KOPT-K1 (cell line): ENCODE data around the gene SPSB3.
A peak's percentile ranks its signal among the peaks of the same experiment; 100 is the strongest.

Experiments
- H3K27ac ChIP-seq: fragments of 200-600 bp; sonication (generic); 2 replicates; pipeline ENCODE4 v1.5.1; 2016; ENCODE audit warnings: antibody characterized with exemption, mild to moderate bottlenecking, low read depth, low read length; ENCODE audit not compliant: poor library complexity, severe bottlenecking
- H3K36me3 ChIP-seq: fragments of 200-600 bp; sonication (generic); 2 replicates; pipeline ENCODE4 v1.5.1; 2017; ENCODE audit warnings: antibody characterized with exemption, mild to moderate bottlenecking, low read length, moderate library complexity; ENCODE audit not compliant: insufficient read depth
- H3K9me3 ChIP-seq: fragments of 200-600 bp; sonication (generic); 2 replicates; pipeline ENCODE4 v1.5.1; 2017; ENCODE audit warnings: antibody characterized with exemption, low read length, mild to moderate bottlenecking; ENCODE audit not compliant: insufficient read depth, poor library complexity, severe bottlenecking

Gene SPSB3

GRCh38 chr16:1758923-1759322 is 23.4 kb downstream of the SPSB3 start:
- no peaks in the 10 kb centered on the region for H3K9me3 ChIP-seq
- no peak overlapping the region for H3K27ac ChIP-seq
- H3K36me3 ChIP-seq: peaks cover 63% of the 10 kb centered on the region; the same call in 1 of the 2 replicates

- Histone ChIP-seq H3K9me3 (no peaks in the 10 kb centered on the region), H3K36me3 (peaks cover 62% of the 10 kb centered on the region; the same call in 1 of the 2 replicates), H3K27ac (peak overlapping the region; percentile 25)
These were observed 24.5 kb downstream of the SPSB3 start for GRCh38 chr16:1757714-1758461.

DNA sequence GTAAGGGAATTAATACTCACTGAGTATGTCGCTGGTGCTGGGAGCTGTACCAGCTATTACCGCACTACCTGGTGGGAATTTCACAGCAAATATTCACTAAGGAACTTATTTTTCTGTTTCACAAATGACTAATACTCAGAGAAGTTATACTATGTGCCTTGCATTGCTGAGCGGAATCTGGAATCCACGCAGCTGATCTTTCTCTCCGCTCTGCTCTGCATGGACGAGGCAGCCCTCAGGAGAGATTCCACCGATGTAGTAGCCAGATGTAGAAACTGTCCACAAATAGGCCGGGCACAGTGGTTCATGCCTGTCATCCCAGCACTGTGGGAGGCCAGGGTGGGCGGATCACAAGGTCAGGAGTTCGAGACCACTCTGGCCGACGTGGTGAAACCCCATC is 28.2 kb downstream of the SPSB3 start:
- H3K36me3 ChIP-seq: peaks cover 57% of the 10 kb centered on the region; the same call in 1 of the 2 replicates
- no peaks in the 10 kb centered on the region for H3K9me3 ChIP-seq
- H3K27ac ChIP-seq: no peak overlapping the region

- Histone ChIP-seq H3K9me3 (no peaks in the 10 kb centered on the region), H3K36me3 (peaks cover 66% of the 10 kb centered on the region; the same call in 1 of the 2 replicates), H3K27ac (no peak overlapping the region)
These were observed 29.5 kb downstream of the SPSB3 start for GRCh38 chr16:1752853-1753252.

- Histone ChIP-seq H3K36me3 (peaks cover 71% of the 10 kb centered on the region; the same call in 1 of the 2 replicates), H3K9me3 (no peaks in the 10 kb centered on the region)
These were observed 30.4 kb downstream of the SPSB3 start for GRCh38 chr16:1751946-1752345.

DNA sequence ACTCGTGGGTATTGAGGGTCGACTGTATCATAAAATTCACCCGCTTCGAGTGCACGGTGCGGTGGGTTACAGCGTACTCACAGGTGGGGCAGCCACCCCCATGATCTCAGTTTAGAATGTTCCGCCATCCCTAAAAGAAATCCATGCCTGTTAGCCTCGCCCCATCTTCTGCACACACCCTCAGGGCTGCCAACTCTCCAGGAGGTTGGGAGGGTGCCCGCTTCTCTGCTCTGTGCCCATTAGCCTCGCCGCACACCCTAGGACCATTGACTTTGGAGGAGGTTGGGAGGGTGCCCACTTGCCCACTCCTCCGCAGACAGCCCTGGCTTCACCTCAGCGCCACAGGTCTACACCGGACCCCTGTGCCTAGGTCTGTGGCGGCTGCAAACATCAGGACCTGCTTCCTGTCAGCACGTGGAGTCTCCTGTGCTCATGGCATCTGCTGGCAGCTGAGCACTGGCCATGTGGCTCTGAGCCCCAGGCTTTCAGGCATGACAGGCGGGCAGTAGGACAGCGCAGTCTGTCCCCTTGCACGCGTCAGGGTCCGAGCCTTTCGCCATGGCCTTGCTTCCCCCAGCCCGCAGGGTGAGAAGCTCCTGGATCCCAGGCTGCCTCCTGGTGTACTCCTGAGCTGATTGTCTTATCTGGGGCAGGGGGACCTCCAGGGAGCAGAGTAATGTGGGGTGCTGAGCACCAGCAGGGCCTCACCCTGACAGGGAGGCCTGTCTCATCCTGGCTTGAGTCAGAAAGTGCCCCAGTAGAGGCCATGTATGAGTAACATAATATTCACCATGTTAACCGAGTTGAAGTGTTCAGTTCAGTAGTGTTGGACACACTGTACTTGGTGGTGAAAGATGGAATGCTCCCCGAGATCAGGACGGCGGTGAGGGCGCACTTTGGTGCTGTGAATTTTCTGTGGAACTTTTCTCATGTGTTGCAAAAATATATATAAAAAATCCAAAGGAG is 32.9 kb downstream of the SPSB3 start:
- H3K9me3 ChIP-seq: no peaks in the 10 kb centered on the region
- H3K36me3 ChIP-seq: peaks cover 86% of the 10 kb centered on the region; the same call in 1 of the 2 replicates
- no peak overlapping the region for H3K27ac ChIP-seq

More at GRCh38 chr16:1751946-1752345, 30.4 kb downstream of the SPSB3 start:
- no peak overlapping the region for H3K27ac ChIP-seq

GRCh38 chr16:1747934-1748333 is 34.4 kb downstream of the SPSB3 start:
- no peak overlapping the region for H3K27ac ChIP-seq
- H3K9me3 ChIP-seq: no peaks in the 10 kb centered on the region
- peaks cover 81% of the 10 kb centered on the region; the same call in 1 of the 2 replicates for H3K36me3 ChIP-seq

DNA sequence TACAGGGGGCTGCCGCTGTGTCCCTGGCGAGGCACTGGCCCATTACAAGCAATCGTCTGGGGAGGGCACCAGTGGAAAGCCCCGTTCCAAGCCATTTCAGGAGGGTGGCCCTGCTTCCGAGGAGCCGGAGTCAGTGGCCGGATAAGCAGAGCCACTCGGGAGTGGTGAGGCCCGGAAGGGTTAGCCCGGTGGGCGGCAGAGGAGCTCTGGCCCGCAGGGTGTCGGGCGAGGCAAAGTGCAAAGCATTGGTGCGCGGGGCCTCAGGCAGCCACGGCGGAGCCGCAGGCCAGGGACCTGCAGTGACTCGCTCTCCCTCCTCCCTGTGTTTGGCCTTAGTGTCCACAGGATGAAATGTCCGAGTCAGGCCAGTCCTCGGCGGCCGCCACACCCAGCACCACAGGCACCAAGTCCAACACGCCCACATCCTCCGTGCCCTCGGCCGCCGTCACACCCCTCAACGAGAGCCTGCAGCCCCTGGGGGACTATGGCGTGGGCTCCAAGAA is 35.6 kb downstream of the SPSB3 start:
- Histone ChIP-seq H3K36me3 (peaks cover 69% of the 10 kb centered on the region; the same call in 1 of the 2 replicates), H3K27ac (no peak overlapping the region), H3K9me3 (no peaks in the 10 kb centered on the region)

- Histone ChIP-seq H3K36me3 (peaks cover 68% of the 10 kb centered on the region; the same call in 1 of the 2 replicates), H3K27ac (no peak overlapping the region), H3K9me3 (no peaks in the 10 kb centered on the region)
These were observed 36.3 kb downstream of the SPSB3 start for GRCh38 chr16:1745900-1746692.

DNA sequence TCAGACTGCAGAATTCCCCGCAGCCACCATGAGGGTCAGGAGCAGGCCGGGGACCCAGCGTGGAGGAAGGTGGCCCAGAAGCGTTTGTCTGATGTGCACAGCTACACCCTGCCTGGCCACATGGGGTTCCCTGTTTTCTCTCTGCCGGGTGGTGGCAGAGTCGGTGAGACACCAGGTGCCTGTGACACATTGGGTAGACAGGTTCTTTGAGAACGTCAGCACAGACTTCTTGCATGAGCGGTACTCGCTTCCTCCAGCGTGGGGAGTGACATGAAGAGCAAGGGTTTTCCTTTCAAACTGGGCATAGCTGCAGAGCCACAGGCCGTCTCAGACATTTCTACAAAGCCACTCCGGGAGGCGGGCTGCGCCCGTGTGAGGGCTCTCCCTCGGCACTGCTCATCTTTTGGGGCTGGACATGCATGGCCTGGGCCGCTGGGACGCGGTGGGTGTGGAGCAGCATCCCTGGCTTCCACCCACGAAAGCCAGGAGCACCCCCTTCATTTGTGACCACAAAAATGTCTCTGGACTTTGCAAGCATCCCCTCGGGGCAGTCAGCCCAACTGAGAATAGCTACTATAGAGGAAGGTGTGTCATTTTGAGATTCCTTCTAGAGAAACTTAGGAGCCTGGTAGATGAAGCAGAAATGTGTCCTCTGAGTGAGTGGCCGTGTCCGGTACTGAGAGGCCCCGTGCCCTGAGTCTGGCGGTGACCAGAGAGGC is 37.0 kb downstream of the SPSB3 start:
- H3K36me3 ChIP-seq: peaks cover 70% of the 10 kb centered on the region; the same call in 1 of the 2 replicates
- H3K9me3 ChIP-seq: no peaks in the 10 kb centered on the region
- H3K27ac ChIP-seq: no peak overlapping the region

- Histone ChIP-seq H3K36me3 (peaks cover 70% of the 10 kb centered on the region; the same call in 1 of the 2 replicates), H3K27ac (no peak overlapping the region), H3K9me3 (peaks cover 8% of the 10 kb centered on the region)
These were observed 38.0 kb downstream of the SPSB3 start for GRCh38 chr16:1744338-1744840.

DNA sequence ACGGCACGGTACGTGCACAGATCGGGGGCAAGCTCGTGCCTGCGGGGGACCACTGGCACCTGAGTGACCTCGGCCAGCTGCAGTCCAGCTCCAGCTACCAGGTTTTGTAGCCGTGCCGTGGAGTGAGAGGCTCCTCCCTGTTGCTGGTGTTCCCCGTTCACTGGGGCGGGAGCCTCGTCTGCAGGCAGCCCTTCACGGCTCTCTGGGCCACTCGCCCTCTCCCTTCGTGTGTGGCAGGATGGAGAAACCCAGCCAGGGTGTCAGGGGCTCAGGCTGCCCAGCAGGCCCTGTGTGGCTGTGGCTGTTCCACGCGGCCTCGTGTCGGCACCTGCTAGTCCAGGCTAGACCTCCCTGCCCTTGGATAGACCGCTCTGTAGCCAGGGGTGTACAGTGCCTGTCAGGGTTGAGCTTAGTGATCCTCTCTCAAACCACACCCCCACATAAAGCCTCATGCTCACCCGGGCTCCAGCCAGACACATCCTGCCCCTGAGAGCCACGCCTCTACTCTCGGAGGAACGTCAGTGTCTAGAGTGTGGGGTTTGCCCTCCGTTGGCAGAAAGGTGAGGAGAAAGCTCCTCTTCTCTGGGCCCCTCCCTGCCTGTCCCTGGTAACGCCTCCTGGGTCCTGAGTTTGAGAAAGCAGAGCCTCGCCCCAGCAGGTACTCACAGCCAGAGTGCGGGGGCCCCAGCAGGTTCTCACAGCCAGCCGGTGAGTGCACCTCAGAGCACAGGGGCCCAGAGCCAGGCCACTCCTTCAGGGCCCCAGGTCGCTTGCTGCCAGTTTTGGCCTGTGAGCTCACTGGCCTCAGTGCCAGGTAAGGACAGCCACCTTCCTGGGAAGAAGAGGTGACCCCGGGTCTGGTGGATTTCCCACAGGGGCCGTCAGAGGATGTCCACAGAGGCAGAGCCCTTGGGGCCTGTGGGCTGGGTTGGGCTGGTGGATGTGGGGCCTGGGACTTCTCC is 38.7 kb downstream of the SPSB3 start:
- Histone ChIP-seq H3K36me3 (peaks cover 63% of the 10 kb centered on the region; the same call in 1 of the 2 replicates), H3K27ac (no peak overlapping the region), H3K9me3 (peaks cover 16% of the 10 kb centered on the region)
